ENCODE results near the gene PKD1L1.

GRCh38 chr7:47970761-47971160, 22.5 kb upstream of the PKD1L1 start:
- TF ChIP-seq CTCF (IDR thresholded peaks at IDR 0.05) (no peak), POLR2A (IDR thresholded peaks at IDR 0.05) (no peak), EP300 (IDR thresholded peaks at IDR 0.05) (no peak)

All from gastroesophageal sphincter (tissue), 3 donors.